Measurements from ENCODE around the gene EPHB2.

The EPHB2 gene

GRCh38 chr1:22805672-22806038, 95.0 kb downstream of the EPHB2 start:
- TF ChIP-seq FOXP2 (optimal IDR thresholded peaks at IDR 0.05; ENCODE audit: borderline replicate concordance, extremely low read depth, extremely low read length, insufficient read depth) (no peak), POLR2AphosphoS5 (IDR thresholded peaks at IDR 0.05; ENCODE audit: low read depth, low read length) (no peak), TAF1 (IDR thresholded peaks at IDR 0.05; ENCODE audit: borderline replicate concordance, insufficient read depth, low read length) (no peak)

- TF ChIP-seq POLR2AphosphoS5 (IDR thresholded peaks at IDR 0.05; ENCODE audit: low read depth, low read length) (no peak), FOXP2 (optimal IDR thresholded peaks at IDR 0.05; ENCODE audit: borderline replicate concordance, extremely low read depth, extremely low read length, insufficient read depth) (no peak), SIN3A (IDR thresholded peaks at IDR 0.05; ENCODE audit: borderline replicate concordance, insufficient read depth, low read length) (no peak), TAF1 (IDR thresholded peaks at IDR 0.05; ENCODE audit: borderline replicate concordance, insufficient read depth, low read length) (no peak), REST (IDR thresholded peaks at IDR 0.05; ENCODE audit: insufficient read depth in 1 of 2, low read depth in 2 of 2, low read length in 2 of 2) (no peak)
These were observed 95.9 kb downstream of the EPHB2 start for GRCh38 chr1:22806584-22806983.

GRCh38 chr1:22807340-22807739, 96.7 kb downstream of the EPHB2 start:
- no peak for TF ChIP-seq REST (IDR thresholded peaks at IDR 0.05; ENCODE audit: insufficient read depth in 1 of 2, low read depth in 2 of 2, low read length in 2 of 2)
- no peak for TF ChIP-seq POLR2AphosphoS5 (IDR thresholded peaks at IDR 0.05; ENCODE audit: low read depth, low read length)
- TF ChIP-seq TAF1 (IDR thresholded peaks at IDR 0.05; ENCODE audit: borderline replicate concordance, insufficient read depth, low read length), result no peak
- TF ChIP-seq SIN3A (IDR thresholded peaks at IDR 0.05; ENCODE audit: borderline replicate concordance, insufficient read depth, low read length), result no peak
- no peak for TF ChIP-seq FOXP2 (optimal IDR thresholded peaks at IDR 0.05; ENCODE audit: borderline replicate concordance, extremely low read depth, extremely low read length, insufficient read depth)

- TF ChIP-seq SIN3A (IDR thresholded peaks at IDR 0.05; ENCODE audit: borderline replicate concordance, insufficient read depth, low read length), result no peak
These were observed 97.6 kb downstream of the EPHB2 start for GRCh38 chr1:22808186-22808675.

GRCh38 chr1:22808676-22809483, 98.2 kb downstream of the EPHB2 start:
- TF ChIP-seq SIN3A (IDR thresholded peaks at IDR 0.05; ENCODE audit: borderline replicate concordance, insufficient read depth, low read length) (no peak), FOXP2 (optimal IDR thresholded peaks at IDR 0.05; ENCODE audit: borderline replicate concordance, extremely low read depth, extremely low read length, insufficient read depth) (no peak), REST (IDR thresholded peaks at IDR 0.05; ENCODE audit: insufficient read depth in 1 of 2, low read depth in 2 of 2, low read length in 2 of 2) (no peak), TAF1 (IDR thresholded peaks at IDR 0.05; ENCODE audit: borderline replicate concordance, insufficient read depth, low read length) (no peak), POLR2AphosphoS5 (IDR thresholded peaks at IDR 0.05; ENCODE audit: low read depth, low read length) (no peak)

GRCh38 chr1:22809783-22810182, 99.1 kb downstream of the EPHB2 start:
- TF ChIP-seq SIN3A (IDR thresholded peaks at IDR 0.05; ENCODE audit: borderline replicate concordance, insufficient read depth, low read length), result no peak
- no peak for TF ChIP-seq FOXP2 (optimal IDR thresholded peaks at IDR 0.05; ENCODE audit: borderline replicate concordance, extremely low read depth, extremely low read length, insufficient read depth)
- no peak for TF ChIP-seq REST (IDR thresholded peaks at IDR 0.05; ENCODE audit: insufficient read depth in 1 of 2, low read depth in 2 of 2, low read length in 2 of 2)
- TF ChIP-seq TAF1 (IDR thresholded peaks at IDR 0.05; ENCODE audit: borderline replicate concordance, insufficient read depth, low read length), result no peak
- TF ChIP-seq POLR2AphosphoS5 (IDR thresholded peaks at IDR 0.05; ENCODE audit: low read depth, low read length), result no peak

All from PFSK-1 (cell line).